HCT116 (cell line): ENCODE results near the gene LINGO1. TPM values are rescaled to one million over a fixed set of nuclear protein-coding genes. Genes with fewer than 3 reads are reported as not detected.
A peak's percentile ranks its signal among the peaks of the same experiment; 100 is the strongest.

Source experiments
- ATAC-seq: fragments of 200-7000 bp; cut with Tn5 transposase; 2 replicates; pipeline ENCODE4 v1.9.1; 2020; ENCODE audit warnings: mild to moderate bottlenecking, moderate library complexity
- BruUV-seq: library from RNA; stranded (reverse); fragments of 400-500 nt; replicated peaks from 2 replicates; lab custom pipeline; 2021; lab: Mats Ljungman, UMichigan
- CTCF ChIA-PET: fragments of 300-600 bp; sonication (Branson Sonifier 250); formaldehyde crosslinking; loops from one replicate; lab custom pipeline; 2021; ENCODE audit warnings: antibody characterized with exemption; lab: Charles Lee
- POLR2A ChIA-PET: fragments of 300-600, 350-600 bp; sonication (Branson Sonifier 250); formaldehyde crosslinking; loops from one replicate; lab custom pipeline; 2021; ENCODE audit warnings: antibody characterized with exemption; lab: Charles Lee
- RAD21 ChIA-PET, 2 experiments: fragments of 300-600 bp; sonication (Branson Sonifier 250); formaldehyde crosslinking; loops; one replicate each; lab custom pipeline; 2023; ENCODE audit warnings: low total read pairs in 2 of 2; ENCODE audit not compliant: uncharacterized antibody in 2 of 2, unreplicated experiment in 2 of 2, low non-redundant PET in 1 of 2; lab: Charles Lee
- DNase-seq: peaks from one replicate; pipeline ENCODE4 v3.0.0-alpha.2; 2010; ENCODE audit warnings: low read depth, low spot score
- H2AFZ ChIP-seq: fragments of 200-600 bp; shearing (Covaris generic), sonication (generic); 2 replicates; pipeline ENCODE4 v1.6.1; 2017; ENCODE audit warnings: low read depth, mixed run types, mixed read lengths, antibody characterized with exemption, low read length; ENCODE audit not compliant: poor library complexity, severe bottlenecking
- H3K27ac ChIP-seq: 2 replicates; pipeline ENCODE4 v1.5.1; 2012; ENCODE audit warnings: low read depth, low read length
- H3K27me3 ChIP-seq: fragments of 200-600 bp; sonication (generic); 2 replicates; pipeline ENCODE4 v1.6.1; 2016; ENCODE audit warnings: mixed run types, low read length, mixed read lengths; ENCODE audit not compliant: insufficient read depth
- H3K36me3 ChIP-seq, 2 experiments: fragments of 200-500 bp in 1 of 2; fragments of 200-600 bp in 1 of 2; sonication (Bioruptor generic) in 1 of 2; sonication (generic) in 1 of 2; 2 replicates each; pipeline versions ENCODE4 v1.5.1 to v1.6.1; 2014 to 2016; ENCODE audit warnings: low read length in 2 of 2, inconsistent platforms in 1 of 2, mixed read lengths in 1 of 2, mixed run types in 1 of 2; ENCODE audit not compliant: insufficient read depth in 2 of 2, control insufficient read depth in 1 of 2
- H3K4me1 ChIP-seq, 2 experiments: fragments of 200-600 bp in 1 of 2; sonication (generic) in 1 of 2; 2 replicates each; pipeline versions ENCODE4 v1.5.1 to v1.6.1; 2012 to 2017; ENCODE audit warnings: low read length in 2 of 2, inconsistent platforms in 1 of 2, mild to moderate bottlenecking in 1 of 2, mixed read lengths in 1 of 2, mixed run types in 1 of 2, moderate library complexity in 1 of 2; ENCODE audit not compliant: insufficient read depth in 2 of 2, control insufficient read depth in 1 of 2
- H3K4me2 ChIP-seq: fragments of 200-600 bp; sonication (generic); 2 replicates; pipeline ENCODE4 v1.6.1; 2017; ENCODE audit warnings: mixed run types, low read length, mixed read lengths
- H3K4me3 ChIP-seq, 2 experiments: fragments of 200-600 bp in 1 of 2; sonication (generic) in 1 of 2; replicated peaks in 1 of 2; 2 replicates each; pipeline ENCODE4 v1.5.1; 2011 to 2016; ENCODE audit warnings: low read length in 2 of 2, control low read depth in 1 of 2, low read depth in 1 of 2, mild to moderate bottlenecking in 1 of 2, mixed read lengths in 1 of 2, mixed run types in 1 of 2
- H3K79me2 ChIP-seq: fragments of 200-600 bp; sonication (generic); 2 replicates; pipeline ENCODE4 v1.6.1; 2017; ENCODE audit warnings: mild to moderate bottlenecking, mixed run types, low read length, moderate library complexity, mixed read lengths; ENCODE audit not compliant: insufficient read depth
- H3K9ac ChIP-seq: fragments of 200-600 bp; sonication (generic); 2 replicates; pipeline ENCODE4 v1.6.1; 2016; ENCODE audit warnings: low read length, mixed read lengths
- H3K9me2 ChIP-seq: fragments of 200-600 bp; sonication (generic), shearing (Covaris generic); 2 replicates; pipeline ENCODE4 v1.6.1; 2017; ENCODE audit warnings: mixed run types, mild to moderate bottlenecking, moderate library complexity; ENCODE audit not compliant: insufficient read depth
- H3K9me3 ChIP-seq, 2 experiments: fragments of 200-500 bp in 1 of 2; fragments of 200-600 bp in 1 of 2; sonication (Bioruptor generic) in 1 of 2; sonication (generic) in 1 of 2; 2 replicates each; pipeline ENCODE4 v1.6.1; 2014 to 2017; ENCODE audit warnings: low read length in 2 of 2, mixed read lengths in 2 of 2, inconsistent platforms in 1 of 2, low read depth in 1 of 2, mild to moderate bottlenecking in 1 of 2, mixed run types in 1 of 2, moderate library complexity in 1 of 2; ENCODE audit not compliant: control insufficient read depth in 1 of 2, insufficient read depth in 1 of 2
- H4K20me1 ChIP-seq: fragments of 200-600 bp; sonication (generic), shearing (Covaris generic); 2 replicates; pipeline ENCODE4 v1.6.1; 2017; ENCODE audit warnings: mixed run types, mild to moderate bottlenecking, moderate library complexity; ENCODE audit not compliant: insufficient read depth
- EZH2 ChIP-seq: fragments of 200-600 bp; sonication (generic); IDR thresholded peaks from 2 replicates; pipeline ENCODE4 v1.6.1; 2017; ENCODE audit warnings: antibody characterized with exemption, mixed run types
- RAD21 ChIP-seq: IDR thresholded peaks from 2 replicates; pipeline ENCODE4 v1.6.1; 2012; ENCODE audit warnings: low read depth, mild to moderate bottlenecking
- ZFX ChIP-seq: fragments of 450-650 bp; IDR thresholded peaks from 2 replicates; pipeline ENCODE4 v1.6.1; 2017
- intact Hi-C: fragments of 100-400 bp; cut with micrococcal nuclease; formaldehyde crosslinking; loops from 2 replicates; pipeline ENCODE4 v1.10.0; 2022
- total RNA-seq: library from RNA; stranded (reverse); gene quantifications from one replicate; pipeline ENCODE4 v1.2.1, GENCODE V29; 2021; ENCODE audit not compliant: unreplicated experiment
- TF ChIP-seq, protein P1 (sequence below), 3 experiments: fragments of 200-600 bp in 1 of 3; sonication (generic) in 1 of 3; IDR thresholded peaks in 2 of 3; conservative IDR thresholded peaks in 1 of 3; 2 replicates each; pipeline ENCODE4 v1.5.1; 2012 to 2017; ENCODE audit warnings: low read depth in 2 of 3, low read length in 2 of 3, antibody characterized with exemption in 1 of 3, borderline replicate concordance in 1 of 3, control low read depth in 1 of 3, mild to moderate bottlenecking in 1 of 3, mixed read lengths in 1 of 3, mixed run types in 1 of 3, moderate library complexity in 1 of 3; ENCODE audit not compliant: insufficient read depth in 1 of 3
- TF ChIP-seq, protein P2 (sequence below): IDR thresholded peaks from 2 replicates; pipeline ENCODE4 v1.6.1; 2012; ENCODE audit warnings: low read depth

The LINGO1 gene
- total RNA-seq, 1 experiment from 2014 or later, result 15.6 TPM

DNA sequence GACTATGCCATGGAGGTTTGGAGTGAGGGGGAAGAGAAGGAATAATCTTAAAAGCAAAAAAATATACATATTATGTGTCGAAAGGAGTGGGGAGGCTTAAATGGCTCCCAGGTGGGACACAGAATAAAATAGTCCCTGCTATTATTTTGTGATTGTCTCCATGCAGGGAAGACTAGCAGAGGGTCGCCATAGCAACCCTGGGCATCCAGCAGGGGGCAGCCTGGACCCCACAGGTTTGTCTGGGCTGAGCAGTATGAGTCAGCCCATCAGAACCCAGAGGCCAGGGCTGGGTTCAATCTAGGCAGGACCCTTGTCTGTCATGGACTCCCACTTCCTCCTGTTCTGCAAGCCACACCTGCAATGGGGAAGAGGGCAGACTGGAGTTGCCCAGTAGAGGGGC, 17.6 kb upstream of the LINGO1 start:
- CTCF ChIA-PET, result interaction anchor here (1.0 kb wide), 1 partner anchor 17 kb away, joined by 3 read pairs; no protein-coding TSS in a partner anchor

More for the DNA sequence above, 17.6 kb upstream of the LINGO1 start:
- peak; percentile 12 for DNase-seq
- peaks cover 2 to 15% of the 10 kb centered on the region in 2 experiments; a peak in 3 of 4 replicates for H3K4me1 ChIP-seq
- H3K4me3 ChIP-seq, result no peak overlapping the region
- no peaks in the 10 kb centered on the region for H3K36me3 ChIP-seq
- ATAC-seq, result peak; percentile 68
- POLR2A ChIA-PET, result no interaction called here
- no peaks in the 10 kb centered on the region for H4K20me1 ChIP-seq
- H3K9me3 ChIP-seq, result no peaks in the 10 kb centered on the region; a peak in 1 of 4 replicates
- H3K79me2 ChIP-seq, result no peaks in the 10 kb centered on the region
- H3K4me2 ChIP-seq, result no peak overlapping the region
- no peaks in the 10 kb centered on the region for H3K27me3 ChIP-seq
- no peak overlapping the region for H3K9ac ChIP-seq
- no peaks in the 10 kb centered on the region for H3K9me2 ChIP-seq
- H2AFZ ChIP-seq, result no peak overlapping the region
- TF ChIP-seq, protein P1, sequence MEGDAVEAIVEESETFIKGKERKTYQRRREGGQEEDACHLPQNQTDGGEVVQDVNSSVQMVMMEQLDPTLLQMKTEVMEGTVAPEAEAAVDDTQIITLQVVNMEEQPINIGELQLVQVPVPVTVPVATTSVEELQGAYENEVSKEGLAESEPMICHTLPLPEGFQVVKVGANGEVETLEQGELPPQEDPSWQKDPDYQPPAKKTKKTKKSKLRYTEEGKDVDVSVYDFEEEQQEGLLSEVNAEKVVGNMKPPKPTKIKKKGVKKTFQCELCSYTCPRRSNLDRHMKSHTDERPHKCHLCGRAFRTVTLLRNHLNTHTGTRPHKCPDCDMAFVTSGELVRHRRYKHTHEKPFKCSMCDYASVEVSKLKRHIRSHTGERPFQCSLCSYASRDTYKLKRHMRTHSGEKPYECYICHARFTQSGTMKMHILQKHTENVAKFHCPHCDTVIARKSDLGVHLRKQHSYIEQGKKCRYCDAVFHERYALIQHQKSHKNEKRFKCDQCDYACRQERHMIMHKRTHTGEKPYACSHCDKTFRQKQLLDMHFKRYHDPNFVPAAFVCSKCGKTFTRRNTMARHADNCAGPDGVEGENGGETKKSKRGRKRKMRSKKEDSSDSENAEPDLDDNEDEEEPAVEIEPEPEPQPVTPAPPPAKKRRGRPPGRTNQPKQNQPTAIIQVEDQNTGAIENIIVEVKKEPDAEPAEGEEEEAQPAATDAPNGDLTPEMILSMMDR (IDR thresholded peaks at IDR 0.05 in 2 of 3, conservative IDR thresholded peaks at IDR 0.05 in 1 of 3; ENCODE audit: borderline replicate concordance in 1 of 3, insufficient read depth in 1 of 3, low read depth in 2 of 3, low read length in 2 of 3), result peak; percentile 19 to 53 (median 43); a peak in 5 of 6 replicates
- TF ChIP-seq, protein P2, sequence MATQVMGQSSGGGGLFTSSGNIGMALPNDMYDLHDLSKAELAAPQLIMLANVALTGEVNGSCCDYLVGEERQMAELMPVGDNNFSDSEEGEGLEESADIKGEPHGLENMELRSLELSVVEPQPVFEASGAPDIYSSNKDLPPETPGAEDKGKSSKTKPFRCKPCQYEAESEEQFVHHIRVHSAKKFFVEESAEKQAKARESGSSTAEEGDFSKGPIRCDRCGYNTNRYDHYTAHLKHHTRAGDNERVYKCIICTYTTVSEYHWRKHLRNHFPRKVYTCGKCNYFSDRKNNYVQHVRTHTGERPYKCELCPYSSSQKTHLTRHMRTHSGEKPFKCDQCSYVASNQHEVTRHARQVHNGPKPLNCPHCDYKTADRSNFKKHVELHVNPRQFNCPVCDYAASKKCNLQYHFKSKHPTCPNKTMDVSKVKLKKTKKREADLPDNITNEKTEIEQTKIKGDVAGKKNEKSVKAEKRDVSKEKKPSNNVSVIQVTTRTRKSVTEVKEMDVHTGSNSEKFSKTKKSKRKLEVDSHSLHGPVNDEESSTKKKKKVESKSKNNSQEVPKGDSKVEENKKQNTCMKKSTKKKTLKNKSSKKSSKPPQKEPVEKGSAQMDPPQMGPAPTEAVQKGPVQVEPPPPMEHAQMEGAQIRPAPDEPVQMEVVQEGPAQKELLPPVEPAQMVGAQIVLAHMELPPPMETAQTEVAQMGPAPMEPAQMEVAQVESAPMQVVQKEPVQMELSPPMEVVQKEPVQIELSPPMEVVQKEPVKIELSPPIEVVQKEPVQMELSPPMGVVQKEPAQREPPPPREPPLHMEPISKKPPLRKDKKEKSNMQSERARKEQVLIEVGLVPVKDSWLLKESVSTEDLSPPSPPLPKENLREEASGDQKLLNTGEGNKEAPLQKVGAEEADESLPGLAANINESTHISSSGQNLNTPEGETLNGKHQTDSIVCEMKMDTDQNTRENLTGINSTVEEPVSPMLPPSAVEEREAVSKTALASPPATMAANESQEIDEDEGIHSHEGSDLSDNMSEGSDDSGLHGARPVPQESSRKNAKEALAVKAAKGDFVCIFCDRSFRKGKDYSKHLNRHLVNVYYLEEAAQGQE, result no peak
- TF ChIP-seq RAD21 (peak; percentile 36), EZH2 (no peak), ZFX (no peak)
- TF ChIP-seq, all 23 proteins: peak for 2
- RAD21 ChIA-PET, result no interaction called here
- intact Hi-C loops, result no loop called here
- BruUV-seq, result no TSS peak
- no peak overlapping the region for H3K27ac ChIP-seq
